ENCODE measurements around the gene SMAP1.

DNA sequence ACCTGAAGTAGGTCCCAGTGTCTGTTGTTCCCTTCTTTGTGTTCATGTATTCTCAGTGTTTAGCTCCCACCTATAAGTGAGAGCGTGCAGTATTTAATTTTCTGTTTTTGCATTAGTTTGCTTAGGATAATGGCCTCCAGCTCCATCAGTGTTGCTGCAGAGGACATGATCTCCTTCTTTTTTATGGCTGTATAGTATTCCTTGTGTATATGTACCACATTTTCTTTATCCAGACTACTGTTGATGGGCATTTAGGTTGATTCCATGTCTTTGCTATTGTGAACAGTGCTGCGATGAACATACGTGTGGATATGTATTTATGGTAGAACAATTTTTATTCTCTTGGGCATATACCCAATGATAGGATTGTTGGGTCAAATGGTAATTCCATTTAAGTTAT is 163.7 kb downstream of the SMAP1 start:
- TF ChIP-seq POLR2A (IDR thresholded peaks at IDR 0.05; ENCODE audit: low read depth, low read length) (no peak), POLR2AphosphoS5 (IDR thresholded peaks at IDR 0.05; ENCODE audit: low read depth, low read length) (no peak), TAF1 (IDR thresholded peaks at IDR 0.05; ENCODE audit: borderline replicate concordance, low read depth, low read length) (no peak)

Measured in GM12892 (cell line).